Measurements from ENCODE around the gene NOX5. TPM values are rescaled to one million over a fixed set of nuclear protein-coding genes. Genes with fewer than 3 reads are reported as not detected.

The NOX5 gene
- total RNA-seq, 6 experiments from 2014 or later, result 0.06 to 0.15 (median 0.11) TPM; not detected in 3

DNA sequence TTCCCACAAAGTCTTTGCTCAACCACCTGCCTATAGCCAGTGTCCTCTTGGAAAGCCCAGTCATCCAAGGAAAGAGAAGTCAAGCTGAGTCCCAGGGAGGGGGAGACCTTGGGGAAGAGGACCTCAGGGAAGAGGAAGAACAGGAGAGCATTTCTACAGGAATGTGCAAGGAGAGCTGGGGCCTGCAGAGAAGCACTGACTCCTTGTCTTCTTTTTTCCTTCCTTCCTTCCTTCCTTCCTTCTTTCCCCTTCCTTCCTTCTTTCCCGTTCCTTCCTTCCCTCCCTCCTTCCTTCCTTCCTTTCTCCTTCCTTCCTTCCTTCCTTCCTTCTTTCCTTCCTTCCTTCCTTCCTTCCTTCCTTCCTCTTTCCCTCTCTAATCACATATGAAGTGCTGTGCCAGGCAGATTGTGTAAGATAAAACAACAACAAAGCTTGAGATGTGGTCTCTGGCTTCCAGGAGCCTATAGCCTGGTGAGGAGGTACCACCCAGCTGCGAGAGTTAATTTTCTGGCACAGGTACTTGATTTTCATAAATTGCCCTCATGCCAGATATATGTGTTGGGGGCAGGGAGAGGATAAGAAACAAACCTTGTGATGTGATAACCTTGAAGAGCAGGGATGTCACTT lies 70.0 kb downstream of the NOX5 start:
- DNase-seq, result no peak
- 44% methylated on average over 2 of the region's 2 CpGs for WGBS (ENCODE audit: insufficient coverage, low coverage, low lambda C conversion rate, missing lambda C conversion rate)
- no peaks in the 10 kb centered on the region for H3K27me3 ChIP-seq
- no peak overlapping the region for H3K27ac ChIP-seq
- peaks cover 0 to 5% (median 0%) of the 10 kb centered on the region in 4 donors for H3K4me1 ChIP-seq
- no peak for ATAC-seq
- intact Hi-C loops (cut with DNase I), result no loop called here
- TF ChIP-seq, protein P1, sequence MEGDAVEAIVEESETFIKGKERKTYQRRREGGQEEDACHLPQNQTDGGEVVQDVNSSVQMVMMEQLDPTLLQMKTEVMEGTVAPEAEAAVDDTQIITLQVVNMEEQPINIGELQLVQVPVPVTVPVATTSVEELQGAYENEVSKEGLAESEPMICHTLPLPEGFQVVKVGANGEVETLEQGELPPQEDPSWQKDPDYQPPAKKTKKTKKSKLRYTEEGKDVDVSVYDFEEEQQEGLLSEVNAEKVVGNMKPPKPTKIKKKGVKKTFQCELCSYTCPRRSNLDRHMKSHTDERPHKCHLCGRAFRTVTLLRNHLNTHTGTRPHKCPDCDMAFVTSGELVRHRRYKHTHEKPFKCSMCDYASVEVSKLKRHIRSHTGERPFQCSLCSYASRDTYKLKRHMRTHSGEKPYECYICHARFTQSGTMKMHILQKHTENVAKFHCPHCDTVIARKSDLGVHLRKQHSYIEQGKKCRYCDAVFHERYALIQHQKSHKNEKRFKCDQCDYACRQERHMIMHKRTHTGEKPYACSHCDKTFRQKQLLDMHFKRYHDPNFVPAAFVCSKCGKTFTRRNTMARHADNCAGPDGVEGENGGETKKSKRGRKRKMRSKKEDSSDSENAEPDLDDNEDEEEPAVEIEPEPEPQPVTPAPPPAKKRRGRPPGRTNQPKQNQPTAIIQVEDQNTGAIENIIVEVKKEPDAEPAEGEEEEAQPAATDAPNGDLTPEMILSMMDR (IDR thresholded peaks at IDR 0.05), result no peak
- TF ChIP-seq POLR2A (IDR thresholded peaks at IDR 0.05), result no peak
- no peaks in the 10 kb centered on the region for H3K36me3 ChIP-seq
- H3K9me3 ChIP-seq, result no peaks in the 10 kb centered on the region
- H3K4me3 ChIP-seq, result no peak overlapping the region

DNA sequence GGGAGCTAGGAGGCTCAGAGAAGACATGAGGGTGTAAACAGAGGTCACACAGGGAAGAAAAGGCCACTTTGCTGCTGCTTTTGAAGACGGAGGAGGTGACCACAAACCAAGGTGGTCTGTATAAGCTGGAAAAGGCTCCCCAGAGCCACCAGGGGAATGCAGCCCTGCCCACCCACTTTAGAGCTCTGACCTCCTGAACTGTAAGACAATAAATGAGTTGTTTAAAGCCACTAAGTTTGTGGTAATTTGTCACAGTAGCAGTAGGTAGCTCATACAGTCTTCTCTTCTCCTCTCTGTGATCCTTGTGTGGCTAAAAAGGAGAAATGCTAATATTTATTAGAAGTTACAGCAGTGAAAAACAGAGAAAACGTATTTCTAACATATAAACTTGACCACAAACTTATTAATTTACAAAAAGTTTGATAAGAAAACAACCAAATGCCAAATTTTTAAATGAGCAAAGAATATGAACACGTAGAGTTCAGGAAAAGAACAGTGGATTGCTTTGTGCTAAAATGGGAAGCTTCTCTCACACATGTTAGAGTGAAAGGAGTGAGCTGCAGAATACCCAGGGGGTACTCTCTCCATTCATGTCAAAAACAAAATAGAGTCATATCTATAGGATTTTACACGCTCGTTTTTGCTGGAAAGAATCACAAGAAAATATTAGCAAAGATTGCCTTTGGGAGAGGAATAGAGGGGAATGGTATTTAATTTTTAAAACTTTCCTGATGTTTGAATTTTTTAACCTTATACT lies 71.0 kb downstream of the NOX5 start:
- TF ChIP-seq POLR2A (IDR thresholded peaks at IDR 0.05), result no peak
- TF ChIP-seq, protein P1 (IDR thresholded peaks at IDR 0.05), result no peak
- no peak overlapping the region for H3K4me3 ChIP-seq
- intact Hi-C loops (cut with DNase I), result no loop called here
- 58% methylated on average over 4 of the region's 5 CpGs for WGBS (ENCODE audit: insufficient coverage, low coverage, low lambda C conversion rate, missing lambda C conversion rate)
- no peaks in the 10 kb centered on the region for H3K36me3 ChIP-seq
- DNase-seq (no peak), ATAC-seq (no peak)
- H3K27ac ChIP-seq, result no peak overlapping the region
- H3K27me3 ChIP-seq, result no peaks in the 10 kb centered on the region
- H3K4me1 ChIP-seq, result peaks cover 0 to 5% (median 0%) of the 10 kb centered on the region in 4 donors
- H3K9me3 ChIP-seq, result no peaks in the 10 kb centered on the region

DNA sequence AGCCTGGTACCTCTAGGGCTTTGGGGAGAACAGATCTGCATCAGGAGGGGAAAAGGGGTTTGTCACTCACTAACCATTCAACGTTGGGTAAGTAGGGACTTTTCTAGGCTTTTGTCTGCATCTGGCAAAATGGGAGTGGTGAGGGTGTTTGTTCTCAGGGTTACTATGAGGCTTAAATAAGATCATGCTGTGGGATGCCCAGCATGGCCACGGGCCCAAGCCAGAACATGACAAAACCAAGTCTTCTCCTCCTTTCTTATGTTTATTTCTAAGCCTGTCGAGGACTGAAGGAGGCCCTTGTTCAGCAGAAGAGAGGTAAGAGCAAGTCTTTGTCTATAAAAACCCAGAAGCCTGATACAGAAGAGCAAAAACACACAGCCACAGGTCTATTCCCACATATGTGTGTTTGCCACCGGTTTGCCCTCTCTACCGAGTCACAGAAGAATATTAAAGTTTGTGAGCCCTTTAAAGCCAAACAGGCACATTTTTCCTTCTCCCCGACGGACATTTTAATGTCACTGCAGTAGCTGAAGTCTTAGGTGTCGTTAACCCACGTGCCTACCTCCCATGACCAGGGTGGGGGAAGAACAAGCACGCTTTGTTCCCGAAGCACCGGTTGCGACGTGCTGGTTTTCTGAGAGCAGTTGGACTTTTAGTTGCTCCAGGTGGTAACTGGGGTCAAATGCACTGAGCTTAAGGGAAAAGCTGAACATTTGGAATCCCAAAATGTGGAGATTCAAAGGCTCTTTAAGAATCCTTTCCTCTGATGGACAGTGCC lies 72.1 kb downstream of the NOX5 start:
- TF ChIP-seq, protein P1 (IDR thresholded peaks at IDR 0.05), result no peak
- no peak for TF ChIP-seq POLR2A (IDR thresholded peaks at IDR 0.05)
- no peak for DNase-seq
- Histone ChIP-seq H3K27ac (no peak overlapping the region), H3K4me1 (peaks cover 0 to 5% (median 0%) of the 10 kb centered on the region in 4 donors), H3K36me3 (no peaks in the 10 kb centered on the region), H3K9me3 (no peaks in the 10 kb centered on the region), H3K27me3 (no peaks in the 10 kb centered on the region), H3K4me3 (no peak overlapping the region)
- WGBS (ENCODE audit: insufficient coverage, low coverage, low lambda C conversion rate, missing lambda C conversion rate), result 76% methylated on average over 9 of the region's 14 CpGs
- intact Hi-C loops (cut with DNase I), result no loop called here
- ATAC-seq, result no peak

DNA sequence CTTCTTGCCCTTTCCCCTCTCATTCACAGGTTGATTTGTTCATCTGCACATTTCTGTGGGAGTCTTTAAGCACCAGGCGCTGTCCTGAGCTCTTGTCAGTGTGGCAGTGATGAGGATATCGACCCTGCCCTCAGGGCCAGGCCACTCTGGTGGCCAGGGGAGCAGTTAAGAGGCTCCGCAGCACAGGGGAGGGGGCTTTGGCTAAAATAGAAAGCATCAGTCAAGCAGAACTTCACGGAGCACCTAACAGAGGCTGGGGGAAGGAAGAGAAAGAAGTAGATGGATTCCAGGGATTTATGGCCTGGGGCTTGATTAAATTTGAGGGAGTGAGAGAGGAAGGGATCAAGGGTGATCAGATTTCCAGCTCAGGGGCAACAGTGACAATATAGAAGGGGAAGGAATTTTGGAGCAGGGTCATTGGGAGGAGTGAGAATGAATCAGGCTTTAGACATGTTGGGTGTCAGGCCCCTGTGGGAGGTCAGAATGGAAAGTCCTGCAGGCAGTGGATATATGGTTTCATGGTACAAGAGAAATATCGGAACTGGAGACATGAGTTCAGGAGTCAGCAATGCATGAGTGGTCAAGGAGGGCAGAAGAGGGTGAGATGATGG lies 73.0 kb downstream of the NOX5 start:
- WGBS (ENCODE audit: insufficient coverage, low coverage, low lambda C conversion rate, missing lambda C conversion rate), result 94% methylated on average over 3 of the region's 5 CpGs
- intact Hi-C loops (cut with DNase I), result no loop called here
- Histone ChIP-seq H3K36me3 (no peaks in the 10 kb centered on the region), H3K27ac (no peak overlapping the region), H3K9me3 (no peaks in the 10 kb centered on the region), H3K4me1 (no peaks in the 10 kb centered on the region), H3K27me3 (no peaks in the 10 kb centered on the region), H3K4me3 (no peak overlapping the region)
- no peak for ATAC-seq
- TF ChIP-seq POLR2A (IDR thresholded peaks at IDR 0.05), result no peak
- TF ChIP-seq, protein P1 (IDR thresholded peaks at IDR 0.05), result no peak
- no peak for DNase-seq
